Endothelial cell (in vitro differentiated cells): ENCODE results near the gene FAM78B. TPM values are rescaled to one million over a fixed set of nuclear protein-coding genes. Genes with fewer than 3 reads are reported as not detected.

Experiments used
- DNase-seq: peaks from one replicate; pipeline ENCODE4 v3.0.0; 2021; ENCODE audit warnings: low spot score
- H3K27ac Mint-ChIP-seq: one replicate; pipeline ENCODE4 v1.8.0; 2021; ENCODE audit warnings: mixed read lengths, inconsistent platforms; ENCODE audit not compliant: unreplicated experiment
- H3K27me3 Mint-ChIP-seq: one replicate; pipeline ENCODE4 v1.8.0; 2021; ENCODE audit warnings: mild to moderate bottlenecking, moderate library complexity, mixed read lengths, inconsistent platforms; ENCODE audit not compliant: unreplicated experiment
- H3K36me3 Mint-ChIP-seq: one replicate; pipeline ENCODE4 v1.8.0; 2021; ENCODE audit warnings: mild to moderate bottlenecking, low read depth, mixed read lengths, inconsistent platforms; ENCODE audit not compliant: unreplicated experiment
- H3K4me1 Mint-ChIP-seq: one replicate; pipeline ENCODE4 v1.8.0; 2021; ENCODE audit warnings: mild to moderate bottlenecking, mixed read lengths, inconsistent platforms; ENCODE audit not compliant: unreplicated experiment
- H3K4me3 Mint-ChIP-seq: one replicate; pipeline ENCODE4 v1.8.0; 2021; ENCODE audit warnings: mild to moderate bottlenecking, mixed read lengths, inconsistent platforms; ENCODE audit not compliant: unreplicated experiment
- H3K9me3 Mint-ChIP-seq: one replicate; pipeline ENCODE4 v1.8.0; 2021; ENCODE audit warnings: mixed read lengths, inconsistent platforms; ENCODE audit not compliant: unreplicated experiment
- CTCF ChIP-seq: fragments of 200-600 bp; sonication (generic); IDR thresholded peaks from one replicate; pipeline ENCODE4 v1.5.0; 2021; ENCODE audit warnings: antibody characterized with exemption; ENCODE audit not compliant: unreplicated experiment
- total RNA-seq: library from RNA; stranded (reverse); fragmentation: NEBNext Ultra II Directional; extraction: Animal tissue kit (Norgen Biotek cat#: 25700); gene quantifications from one replicate; pipeline ENCODE4 v1.2.1, GENCODE V29; 2021; ENCODE audit not compliant: unreplicated experiment

The FAM78B gene
- total RNA-seq, 1 donor from 2014 or later = 1.3 TPM

GRCh38 chr1:166088572-166088955 lies 78.2 kb downstream of the FAM78B start:
- no peak for TF ChIP-seq CTCF
- H3K27me3 Mint-ChIP-seq = peaks cover 10% of the 10 kb centered on the region
- H3K4me3 Mint-ChIP-seq = no peak overlapping the region
- DNase-seq = no peak
- peaks cover 6% of the 10 kb centered on the region for H3K36me3 Mint-ChIP-seq
- no peaks in the 10 kb centered on the region for H3K9me3 Mint-ChIP-seq
- H3K4me1 Mint-ChIP-seq = peaks cover 60% of the 10 kb centered on the region
- no peak overlapping the region for H3K27ac Mint-ChIP-seq

DNA sequence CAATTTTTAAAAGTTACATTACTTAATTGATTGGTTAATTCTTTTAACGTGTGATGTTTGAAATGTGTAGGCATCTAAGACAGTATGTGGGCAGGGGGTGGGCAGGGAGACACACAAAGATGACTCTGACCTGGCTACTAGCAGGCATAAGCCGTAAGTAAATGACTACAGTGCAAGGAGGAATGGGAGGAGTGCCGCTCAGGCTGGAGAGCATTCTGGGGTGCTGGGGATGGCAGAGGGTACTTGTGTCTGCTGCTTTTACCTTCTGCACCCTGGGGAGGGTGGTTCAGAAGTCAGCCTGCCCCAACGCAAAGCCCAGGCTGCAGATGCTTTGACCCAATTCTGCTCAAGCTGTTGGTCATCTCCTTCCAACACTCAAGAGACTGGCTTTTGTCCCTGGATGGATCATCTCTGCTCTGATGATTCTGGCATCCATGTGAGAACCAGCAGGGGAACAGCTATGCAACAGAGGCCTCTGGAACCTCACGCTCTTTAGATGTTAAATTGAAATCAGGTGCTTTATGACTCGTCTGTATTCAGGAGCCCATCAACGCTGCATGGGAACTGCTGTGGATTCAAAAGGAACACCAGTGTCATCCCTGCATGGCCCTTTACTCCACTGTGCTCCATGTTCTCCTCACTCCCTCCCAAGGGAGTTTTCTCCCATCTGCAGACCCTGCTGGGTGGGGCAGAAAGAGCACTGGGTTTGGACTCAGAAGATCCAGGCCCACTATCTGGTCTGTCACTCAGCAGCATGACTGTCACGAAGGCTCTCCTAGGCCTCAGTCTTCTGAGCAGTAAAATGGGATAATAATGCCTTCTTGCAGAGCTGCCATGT lies 78.8 kb downstream of the FAM78B start:
- no peak overlapping the region for H3K4me3 Mint-ChIP-seq
- peaks cover 9% of the 10 kb centered on the region for H3K27me3 Mint-ChIP-seq
- peaks cover 6% of the 10 kb centered on the region for H3K36me3 Mint-ChIP-seq
- H3K4me1 Mint-ChIP-seq = peaks cover 54% of the 10 kb centered on the region
- H3K27ac Mint-ChIP-seq = no peak overlapping the region
- DNase-seq = no peak
- H3K9me3 Mint-ChIP-seq = no peaks in the 10 kb centered on the region
- TF ChIP-seq CTCF = no peak

DNA sequence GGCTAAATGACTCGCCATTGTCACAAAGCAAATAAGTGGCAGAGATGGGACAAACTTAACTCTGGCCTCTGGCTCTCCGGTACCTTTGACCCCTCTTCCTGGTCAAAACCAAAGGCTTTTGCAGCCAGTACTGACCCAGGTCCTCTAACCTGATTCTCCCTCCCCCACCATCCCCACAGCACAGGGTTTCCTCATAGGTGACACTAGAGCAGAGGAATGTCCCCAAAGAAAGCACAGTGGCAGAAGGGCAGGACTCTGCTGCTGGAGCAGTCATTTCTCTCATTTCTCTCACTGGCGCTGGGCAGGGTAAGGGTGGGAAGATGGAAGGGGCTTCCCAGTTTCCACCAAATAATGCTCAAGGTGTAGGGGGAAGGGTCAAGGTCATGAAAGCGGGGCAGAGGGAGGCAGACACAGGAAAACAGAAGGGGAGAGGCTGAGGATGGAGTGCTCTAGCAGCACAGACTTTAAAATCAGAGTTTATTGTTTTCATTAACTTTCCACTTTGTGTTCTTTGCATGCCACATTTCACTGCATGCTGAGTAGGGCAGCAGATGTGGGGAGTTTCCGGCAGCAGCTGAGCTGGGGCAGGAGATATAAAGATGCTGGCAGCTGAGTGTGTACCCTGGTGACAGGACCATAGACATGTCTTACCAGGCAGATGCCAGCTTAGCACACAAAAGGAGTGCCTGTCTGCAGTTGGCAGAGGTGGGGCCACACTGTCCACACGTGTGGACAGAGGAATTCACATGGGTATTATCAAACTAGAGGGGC lies 80.5 kb downstream of the FAM78B start:
- Mint-ChIP-seq H3K4me3 (no peak overlapping the region), H3K27ac (no peak overlapping the region)
- no peak for TF ChIP-seq CTCF

DNA sequence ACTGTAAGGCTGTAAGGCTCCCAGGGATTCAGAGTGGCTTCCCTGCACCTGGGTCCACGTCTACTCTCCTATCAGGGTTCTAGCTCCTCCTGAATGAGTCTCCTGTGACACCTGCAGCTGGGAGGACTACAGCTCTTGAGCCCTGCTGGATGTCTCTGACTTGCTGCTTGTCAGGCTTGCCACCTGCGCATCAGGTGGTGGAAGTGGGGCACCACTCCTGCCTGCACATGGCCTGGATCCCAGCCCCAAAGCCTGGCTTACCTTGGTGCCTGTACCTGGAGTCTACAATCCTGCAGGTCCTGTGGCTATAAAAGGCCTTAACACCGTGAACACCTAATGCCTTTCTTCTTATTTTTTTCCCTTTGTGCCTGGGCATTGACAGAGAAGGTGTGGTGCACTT lies 82.2 kb downstream of the FAM78B start:
- TF ChIP-seq CTCF = no peak
- Mint-ChIP-seq H3K36me3 (peaks cover 6% of the 10 kb centered on the region), H3K27me3 (peaks cover 9% of the 10 kb centered on the region), H3K4me3 (no peak overlapping the region), H3K4me1 (peaks cover 39% of the 10 kb centered on the region), H3K9me3 (no peaks in the 10 kb centered on the region), H3K27ac (no peak overlapping the region)
- DNase-seq = no peak

More for the DNA sequence above, 80.5 kb downstream of the FAM78B start:
- no peaks in the 10 kb centered on the region for H3K9me3 Mint-ChIP-seq
- peaks cover 50% of the 10 kb centered on the region for H3K4me1 Mint-ChIP-seq
- peaks cover 9% of the 10 kb centered on the region for H3K27me3 Mint-ChIP-seq
- peaks cover 6% of the 10 kb centered on the region for H3K36me3 Mint-ChIP-seq
- DNase-seq = no peak

GRCh38 chr1:166083887-166084286 lies 82.9 kb downstream of the FAM78B start:
- H3K9me3 Mint-ChIP-seq = no peaks in the 10 kb centered on the region
- no peak for DNase-seq
- H3K4me3 Mint-ChIP-seq = no peak overlapping the region
- H3K36me3 Mint-ChIP-seq = peaks cover 6% of the 10 kb centered on the region
- TF ChIP-seq CTCF = no peak
- H3K27ac Mint-ChIP-seq = peak overlapping the region; percentile 49
- H3K4me1 Mint-ChIP-seq = peaks cover 33% of the 10 kb centered on the region
- peaks cover 7% of the 10 kb centered on the region for H3K27me3 Mint-ChIP-seq
